AG09309 (cell line): ENCODE data around the gene LRRC4C.

Experiments
- DNase-seq: peaks from one replicate; pipeline ENCODE4 v3.0.0-alpha.2; 2010; ENCODE audit warnings: low read depth
- H3K4me3 ChIP-seq: 2 replicates; pipeline ENCODE4 v1.5.1; 2011; ENCODE audit warnings: mild to moderate bottlenecking, low read depth, low read length, moderate library complexity; ENCODE audit not compliant: control insufficient read depth
- CTCF ChIP-seq: IDR thresholded peaks from 2 replicates; pipeline ENCODE4 v1.5.1; 2011; ENCODE audit warnings: mild to moderate bottlenecking, low read depth, low read length, inconsistent platforms; ENCODE audit not compliant: insufficient read depth, control insufficient read depth; ENCODE audit errors: missing control alignments

LRRC4C gene

GRCh38 chr11:40360206-40360798 lies 1099.2 kb downstream of the LRRC4C start:
- no peak overlapping the region for H3K4me3 ChIP-seq
- no peak for DNase-seq
- no peak for TF ChIP-seq CTCF

- no peak overlapping the region for H3K4me3 ChIP-seq
- no peak for DNase-seq
- no peak for TF ChIP-seq CTCF
Measured at GRCh38 chr11:40354121-40354520, 1105.3 kb downstream of the LRRC4C start.

GRCh38 chr11:40340911-40341310 lies 1118.5 kb downstream of the LRRC4C start:
- no peak for TF ChIP-seq CTCF
- H3K4me3 ChIP-seq = no peak overlapping the region
- no peak for DNase-seq

- no peak for DNase-seq
- no peak for TF ChIP-seq CTCF
Measured at GRCh38 chr11:40338739-40339138, 1120.7 kb downstream of the LRRC4C start.

GRCh38 chr11:40338062-40338461 lies 1121.4 kb downstream of the LRRC4C start:
- DNase-seq = no peak
- no peak for TF ChIP-seq CTCF
- H3K4me3 ChIP-seq = no peak overlapping the region

More at GRCh38 chr11:40338739-40339138, 1120.7 kb downstream of the LRRC4C start:
- no peak overlapping the region for H3K4me3 ChIP-seq

- TF ChIP-seq CTCF = no peak
- DNase-seq = no peak
- no peak overlapping the region for H3K4me3 ChIP-seq
Measured at GRCh38 chr11:40337118-40337517, 1122.3 kb downstream of the LRRC4C start.

- H3K4me3 ChIP-seq = no peak overlapping the region
- DNase-seq = peak; percentile 95
- no peak for TF ChIP-seq CTCF
Measured at GRCh38 chr11:40328890-40329614, 1130.4 kb downstream of the LRRC4C start.
